Fibroblast of skin of left quadriceps (primary cell): ENCODE measurements around the gene MAPT.
"Not testable (repeated sequence)": the region's sequence is repeated elsewhere in the genome, so short reads cannot be mapped to it uniquely, and the experiment has no call there.

Source experiments
- DNase-seq, 2 experiments: peaks; one replicate each; pipeline ENCODE4 v3.0.0-alpha.2; 2013; ENCODE audit warnings: low read depth in 2 of 2

The MAPT gene

GRCh38 chr17:45991341-45991740, 97.0 kb downstream of the MAPT start:
- no peak for DNase-seq

DNA sequence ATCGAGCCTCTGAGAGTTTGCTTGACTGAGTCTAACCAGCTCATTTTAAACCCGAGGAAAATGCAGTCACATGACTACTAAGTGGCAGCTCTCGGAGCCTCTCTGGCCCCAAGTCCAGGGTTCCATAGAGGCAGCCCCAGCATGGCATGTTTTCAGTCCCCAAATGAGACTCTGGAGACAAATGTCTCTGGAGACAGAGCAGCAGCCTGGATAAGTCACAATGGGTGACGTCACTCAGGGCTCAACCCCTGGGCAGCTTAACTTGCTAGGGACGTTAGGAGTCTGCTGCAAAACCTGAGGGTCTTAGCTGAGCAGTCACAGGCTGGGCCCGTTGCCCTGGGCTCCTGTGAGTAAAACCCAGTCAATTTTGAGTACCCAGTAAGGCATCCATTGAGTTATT, 97.8 kb downstream of the MAPT start:
- no peak for DNase-seq

DNA sequence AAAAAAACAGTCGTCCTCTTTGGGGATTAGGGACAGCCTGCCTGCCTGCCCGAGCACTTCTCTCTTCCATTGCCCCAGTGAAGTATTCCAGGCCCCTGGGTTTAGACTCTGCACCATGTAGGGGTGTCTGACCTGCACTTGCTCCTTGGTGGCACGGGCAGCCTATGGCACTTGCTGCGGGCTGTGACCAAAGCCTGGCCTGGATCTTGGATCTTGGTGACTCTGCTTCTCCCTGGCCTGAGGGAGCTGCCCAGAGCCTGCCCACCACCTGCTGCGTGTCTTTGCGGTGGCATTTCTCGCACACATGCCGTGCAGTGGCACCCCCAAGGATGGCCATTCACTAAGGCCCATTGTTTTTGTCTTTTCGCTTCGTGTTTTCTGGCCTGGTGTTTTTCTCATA, 98.5 kb downstream of the MAPT start:
- no peak for DNase-seq

GRCh38 chr17:45993962-45994627, 99.7 kb downstream of the MAPT start:
- no peak for DNase-seq

- no peak for DNase-seq
These were observed 100.6 kb downstream of the MAPT start for GRCh38 chr17:45994987-45995386.

GRCh38 chr17:45995627-45996270, 101.4 kb downstream of the MAPT start:
- DNase-seq = no peak

GRCh38 chr17:45996282-45996937, 102.1 kb downstream of the MAPT start:
- no peak for DNase-seq

DNA sequence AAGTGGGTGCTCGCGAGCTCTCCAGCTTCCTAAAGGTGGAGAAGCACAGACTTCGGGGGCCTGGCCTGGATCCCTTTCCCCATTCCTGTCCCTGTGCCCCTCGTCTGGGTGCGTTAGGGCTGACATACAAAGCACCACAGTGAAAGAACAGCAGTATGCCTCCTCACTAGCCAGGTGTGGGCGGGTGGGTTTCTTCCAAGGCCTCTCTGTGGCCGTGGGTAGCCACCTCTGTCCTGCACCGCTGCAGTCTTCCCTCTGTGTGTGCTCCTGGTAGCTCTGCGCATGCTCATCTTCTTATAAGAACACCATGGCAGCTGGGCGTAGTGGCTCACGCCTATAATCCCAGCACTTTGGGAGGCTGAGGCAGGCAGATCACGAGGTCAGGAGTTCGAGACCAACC, 102.8 kb downstream of the MAPT start:
- DNase-seq = no peak

GRCh38 chr17:45997624-45998023, 103.3 kb downstream of the MAPT start:
- no peak for DNase-seq

DNA sequence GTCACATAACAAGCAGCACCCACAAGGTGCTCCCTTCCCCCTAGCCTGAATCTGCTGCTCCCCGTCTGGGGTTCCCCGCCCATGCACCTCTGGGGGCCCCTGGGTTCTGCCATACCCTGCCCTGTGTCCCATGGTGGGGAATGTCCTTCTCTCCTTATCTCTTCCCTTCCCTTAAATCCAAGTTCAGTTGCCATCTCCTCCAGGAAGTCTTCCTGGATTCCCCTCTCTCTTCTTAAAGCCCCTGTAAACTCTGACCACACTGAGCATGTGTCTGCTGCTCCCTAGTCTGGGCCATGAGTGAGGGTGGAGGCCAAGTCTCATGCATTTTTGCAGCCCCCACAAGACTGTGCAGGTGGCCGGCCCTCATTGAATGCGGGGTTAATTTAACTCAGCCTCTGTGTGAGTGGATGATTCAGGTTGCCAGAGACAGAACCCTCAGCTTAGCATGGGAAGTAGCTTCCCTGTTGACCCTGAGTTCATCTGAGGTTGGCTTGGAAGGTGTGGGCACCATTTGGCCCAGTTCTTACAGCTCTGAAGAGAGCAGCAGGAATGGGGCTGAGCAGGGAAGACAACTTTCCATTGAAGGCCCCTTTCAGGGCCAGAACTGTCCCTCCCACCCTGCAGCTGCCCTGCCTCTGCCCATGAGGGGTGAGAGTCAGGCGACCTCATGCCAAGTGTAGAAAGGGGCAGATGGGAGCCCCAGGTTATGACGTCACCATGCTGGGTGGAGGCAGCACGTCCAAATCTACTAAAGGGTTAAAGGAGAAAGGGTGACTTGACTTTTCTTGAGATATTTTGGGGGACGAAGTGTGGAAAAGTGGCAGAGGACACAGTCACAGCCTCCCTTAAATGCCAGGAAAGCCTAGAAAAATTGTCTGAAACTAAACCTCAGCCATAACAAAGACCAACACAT, 104.9 kb downstream of the MAPT start, which contains the start of gene STH:
Gene STH (plus strand): TSS at position 264 of the 913 bp plus-strand sequence. CDS start 30 bp downstream, at position 294.
- no peak for DNase-seq

- no peak for DNase-seq
These were observed 105.5 kb downstream of the MAPT start for GRCh38 chr17:45999900-46000290.

GRCh38 chr17:46000292-46000691, 105.9 kb downstream of the MAPT start:
- DNase-seq = no peak

GRCh38 chr17:46000757-46001156, 106.4 kb downstream of the MAPT start:
- no peak for DNase-seq

DNA sequence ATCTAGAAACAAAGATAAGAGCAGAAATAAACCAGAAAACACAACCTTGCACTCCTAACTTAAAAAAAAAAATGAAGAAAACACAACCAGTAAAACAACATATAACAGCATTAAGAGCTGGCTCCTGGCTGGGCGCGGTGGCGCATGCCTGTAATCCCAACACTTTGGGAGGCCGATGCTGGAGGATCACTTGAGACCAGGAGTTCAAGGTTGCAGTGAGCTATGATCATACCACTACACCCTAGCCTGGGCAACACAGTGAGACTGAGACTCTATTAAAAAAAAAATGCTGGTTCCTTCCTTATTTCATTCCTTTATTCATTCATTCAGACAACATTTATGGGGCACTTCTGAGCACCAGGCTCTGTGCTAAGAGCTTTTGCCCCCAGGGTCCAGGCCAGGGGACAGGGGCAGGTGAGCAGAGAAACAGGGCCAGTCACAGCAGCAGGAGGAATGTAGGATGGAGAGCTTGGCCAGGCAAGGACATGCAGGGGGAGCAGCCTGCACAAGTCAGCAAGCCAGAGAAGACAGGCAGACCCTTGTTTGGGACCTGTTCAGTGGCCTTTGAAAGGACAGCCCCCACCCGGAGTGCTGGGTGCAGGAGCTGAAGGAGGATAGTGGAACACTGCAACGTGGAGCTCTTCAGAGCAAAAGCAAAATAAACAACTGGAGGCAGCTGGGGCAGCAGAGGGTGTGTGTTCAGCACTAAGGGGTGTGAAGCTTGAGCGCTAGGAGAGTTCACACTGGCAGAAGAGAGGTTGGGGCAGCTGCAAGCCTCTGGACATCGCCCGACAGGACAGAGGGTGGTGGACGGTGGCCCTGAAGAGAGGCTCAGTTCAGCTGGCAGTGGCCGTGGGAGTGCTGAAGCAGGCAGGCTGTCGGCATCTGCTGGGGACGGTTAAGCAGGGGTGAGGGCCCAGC, 107.3 kb downstream of the MAPT start:
- no peak for DNase-seq

DNA sequence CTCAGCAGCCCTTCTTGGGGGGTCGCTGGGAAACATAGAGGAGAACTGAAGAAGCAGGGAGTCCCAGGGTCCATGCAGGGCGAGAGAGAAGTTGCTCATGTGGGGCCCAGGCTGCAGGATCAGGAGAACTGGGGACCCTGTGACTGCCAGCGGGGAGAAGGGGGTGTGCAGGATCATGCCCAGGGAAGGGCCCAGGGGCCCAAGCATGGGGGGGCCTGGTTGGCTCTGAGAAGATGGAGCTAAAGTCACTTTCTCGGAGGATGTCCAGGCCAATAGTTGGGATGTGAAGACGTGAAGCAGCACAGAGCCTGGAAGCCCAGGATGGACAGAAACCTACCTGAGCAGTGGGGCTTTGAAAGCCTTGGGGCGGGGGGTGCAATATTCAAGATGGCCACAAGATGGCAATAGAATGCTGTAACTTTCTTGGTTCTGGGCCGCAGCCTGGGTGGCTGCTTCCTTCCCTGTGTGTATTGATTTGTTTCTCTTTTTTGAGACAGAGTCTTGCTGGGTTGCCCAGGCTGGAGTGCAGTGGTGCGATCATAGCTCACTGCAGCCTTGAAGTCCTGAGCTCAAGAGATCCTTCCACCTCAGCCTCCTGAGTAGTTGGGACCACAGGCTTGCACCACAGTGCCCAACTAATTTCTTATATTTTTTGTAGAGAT, 108.1 kb downstream of the MAPT start:
- DNase-seq = peak; percentile 19 to 25

GRCh38 chr17:46002973-46003316, 108.6 kb downstream of the MAPT start:
- DNase-seq = no peak

DNA sequence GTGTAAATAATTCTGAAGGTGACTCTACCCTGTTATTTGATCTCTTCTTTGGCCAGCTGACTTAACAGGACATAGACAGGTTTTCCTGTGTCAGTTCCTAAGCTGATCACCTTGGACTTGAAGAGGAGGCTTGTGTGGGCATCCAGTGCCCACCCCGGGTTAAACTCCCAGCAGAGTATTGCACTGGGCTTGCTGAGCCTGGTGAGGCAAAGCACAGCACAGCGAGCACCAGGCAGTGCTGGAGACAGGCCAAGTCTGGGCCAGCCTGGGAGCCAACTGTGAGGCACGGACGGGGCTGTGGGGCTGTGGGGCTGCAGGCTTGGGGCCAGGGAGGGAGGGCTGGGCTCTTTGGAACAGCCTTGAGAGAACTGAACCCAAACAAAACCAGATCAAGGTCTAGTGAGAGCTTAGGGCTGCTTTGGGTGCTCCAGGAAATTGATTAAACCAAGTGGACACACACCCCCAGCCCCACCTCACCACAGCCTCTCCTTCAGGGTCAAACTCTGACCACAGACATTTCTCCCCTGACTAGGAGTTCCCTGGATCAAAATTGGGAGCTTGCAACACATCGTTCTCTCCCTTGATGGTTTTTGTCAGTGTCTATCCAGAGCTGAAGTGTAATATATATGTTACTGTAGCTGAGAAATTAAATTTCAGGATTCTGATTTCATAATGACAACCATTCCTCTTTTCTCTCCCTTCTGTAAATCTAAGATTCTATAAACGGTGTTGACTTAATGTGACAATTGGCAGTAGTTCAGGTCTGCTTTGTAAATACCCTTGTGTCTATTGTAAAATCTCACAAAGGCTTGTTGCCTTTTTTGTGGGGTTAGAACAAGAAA, 109.8 kb downstream of the MAPT start:
- DNase-seq = no peak

- DNase-seq = not testable (repeated sequence)
These were observed 111.7 kb downstream of the MAPT start for GRCh38 chr17:46006082-46006481.

GRCh38 chr17:46007461-46007965, 113.2 kb downstream of the MAPT start:
- no peak for DNase-seq
